ENCODE data around the gene PAX3. TPM values are rescaled to one million over a fixed set of nuclear protein-coding genes. Genes with fewer than 3 reads are reported as not detected.

Gene PAX3
- total RNA-seq, 1 donor, result not detected

- Histone ChIP-seq H3K27me3 (ENCODE audit: insufficient read depth, low read length) (no peaks in the 10 kb centered on the region), H3K9me3 (ENCODE audit: low read depth, low read length) (no peaks in the 10 kb centered on the region), H3K27ac (ENCODE audit: low read depth, low read length) (no peak overlapping the region), H3K4me1 (ENCODE audit: insufficient read depth, low read length) (no peaks in the 10 kb centered on the region), H3K36me3 (ENCODE audit: insufficient read depth, low read length) (no peaks in the 10 kb centered on the region), H3K79me2 (ENCODE audit: insufficient read depth, low read length) (no peaks in the 10 kb centered on the region), H2AFZ (ENCODE audit: low read length) (no peak overlapping the region), H3K4me3 (ENCODE audit: insufficient read depth, low read length) (no peak overlapping the region), H4K20me1 (ENCODE audit: insufficient read depth, low read length) (no peaks in the 10 kb centered on the region), H3K4me2 (ENCODE audit: insufficient read depth, low read length) (no peak overlapping the region)
- no peak for DNase-seq (ENCODE audit: insufficient read length, low spot score, missing footprints)
- TF ChIP-seq CTCF (IDR thresholded peaks at IDR 0.05; ENCODE audit: extremely low read depth, low read depth, low read length), result no peak
Measured at GRCh38 chr2:222271854-222272253, 26.9 kb downstream of the PAX3 start.

- DNase-seq (ENCODE audit: insufficient read length, low spot score, missing footprints), result no peak
- H3K36me3 ChIP-seq (ENCODE audit: insufficient read depth, low read length), result no peaks in the 10 kb centered on the region
- TF ChIP-seq CTCF (IDR thresholded peaks at IDR 0.05; ENCODE audit: extremely low read depth, low read depth, low read length), result no peak
Measured at GRCh38 chr2:222270396-222270795, 28.4 kb downstream of the PAX3 start.

GRCh38 chr2:222269132-222269531 is 29.7 kb downstream of the PAX3 start:
- H4K20me1 ChIP-seq (ENCODE audit: insufficient read depth, low read length), result no peaks in the 10 kb centered on the region
- H3K4me1 ChIP-seq (ENCODE audit: insufficient read depth, low read length), result no peaks in the 10 kb centered on the region
- H3K4me3 ChIP-seq (ENCODE audit: insufficient read depth, low read length), result no peak overlapping the region
- no peaks in the 10 kb centered on the region for H3K9me3 ChIP-seq (ENCODE audit: low read depth, low read length)
- H3K4me2 ChIP-seq (ENCODE audit: insufficient read depth, low read length), result no peak overlapping the region
- H3K79me2 ChIP-seq (ENCODE audit: insufficient read depth, low read length), result no peaks in the 10 kb centered on the region
- H2AFZ ChIP-seq (ENCODE audit: low read length), result no peak overlapping the region
- no peak for DNase-seq (ENCODE audit: insufficient read length, low spot score, missing footprints)
- TF ChIP-seq CTCF (IDR thresholded peaks at IDR 0.05; ENCODE audit: extremely low read depth, low read depth, low read length), result no peak
- H3K27me3 ChIP-seq (ENCODE audit: insufficient read depth, low read length), result no peaks in the 10 kb centered on the region
- no peak overlapping the region for H3K27ac ChIP-seq (ENCODE audit: low read depth, low read length)
- H3K36me3 ChIP-seq (ENCODE audit: insufficient read depth, low read length), result no peaks in the 10 kb centered on the region

More at GRCh38 chr2:222270396-222270795, 28.4 kb downstream of the PAX3 start:
- no peak overlapping the region for H3K4me2 ChIP-seq (ENCODE audit: insufficient read depth, low read length)
- H3K79me2 ChIP-seq (ENCODE audit: insufficient read depth, low read length), result no peaks in the 10 kb centered on the region
- no peak overlapping the region for H3K27ac ChIP-seq (ENCODE audit: low read depth, low read length)
- H3K4me1 ChIP-seq (ENCODE audit: insufficient read depth, low read length), result no peaks in the 10 kb centered on the region
- no peaks in the 10 kb centered on the region for H3K9me3 ChIP-seq (ENCODE audit: low read depth, low read length)
- H3K27me3 ChIP-seq (ENCODE audit: insufficient read depth, low read length), result no peaks in the 10 kb centered on the region
- no peak overlapping the region for H2AFZ ChIP-seq (ENCODE audit: low read length)
- no peaks in the 10 kb centered on the region for H4K20me1 ChIP-seq (ENCODE audit: insufficient read depth, low read length)
- H3K4me3 ChIP-seq (ENCODE audit: insufficient read depth, low read length), result no peak overlapping the region

- Histone ChIP-seq H3K79me2 (ENCODE audit: insufficient read depth, low read length) (no peaks in the 10 kb centered on the region), H3K9me3 (ENCODE audit: low read depth, low read length) (no peaks in the 10 kb centered on the region), H2AFZ (ENCODE audit: low read length) (no peak overlapping the region), H4K20me1 (ENCODE audit: insufficient read depth, low read length) (no peaks in the 10 kb centered on the region), H3K27me3 (ENCODE audit: insufficient read depth, low read length) (no peaks in the 10 kb centered on the region), H3K27ac (ENCODE audit: low read depth, low read length) (no peak overlapping the region), H3K36me3 (ENCODE audit: insufficient read depth, low read length) (no peaks in the 10 kb centered on the region), H3K4me1 (ENCODE audit: insufficient read depth, low read length) (no peaks in the 10 kb centered on the region), H3K4me2 (ENCODE audit: insufficient read depth, low read length) (no peak overlapping the region), H3K4me3 (ENCODE audit: insufficient read depth, low read length) (no peak overlapping the region)
- DNase-seq (ENCODE audit: insufficient read length, low spot score, missing footprints), result no peak
- no peak for TF ChIP-seq CTCF (IDR thresholded peaks at IDR 0.05; ENCODE audit: extremely low read depth, low read depth, low read length)
Measured at GRCh38 chr2:222268311-222268990, 30.3 kb downstream of the PAX3 start.

All from osteoblast (primary cell).